Stimulated activated effector memory CD8-positive, alpha-beta T cell treated with anti-CD3 and anti-CD28 coated beads, Interleukin-12 subunit alpha, Interleukin-12 subunit beta, amount 100 ng/mL, for 72 hours (primary cell): Measurements from ENCODE around the gene HDLBP.

Experiments used
- ATAC-seq: fragments of 150-1000 bp; cut with Tn5 transposase; 2 replicates; pipeline ENCODE4 v1.10.0; 2021
- DNase-seq, 2 donors: peaks; one replicate each; pipeline ENCODE4 v3.0.0; 2021 to 2022; ENCODE audit warnings: low spot score in 2 of 2
- H3K27ac Mint-ChIP-seq: one replicate; pipeline ENCODE4 v1.8.0; 2022; ENCODE audit warnings: mild to moderate bottlenecking, mixed read lengths
- H3K36me3 Mint-ChIP-seq: one replicate; pipeline ENCODE4 v1.8.0; 2022; ENCODE audit warnings: mild to moderate bottlenecking, mixed read lengths
- H3K4me1 Mint-ChIP-seq: one replicate; pipeline ENCODE4 v1.8.0; 2022; ENCODE audit warnings: mixed read lengths
- H3K4me3 Mint-ChIP-seq: one replicate; pipeline ENCODE4 v1.8.0; 2022; ENCODE audit warnings: mild to moderate bottlenecking, mixed read lengths
- H3K9me3 Mint-ChIP-seq: one replicate; pipeline ENCODE4 v1.8.0; 2022; ENCODE audit warnings: mixed read lengths

The HDLBP gene, protein sequence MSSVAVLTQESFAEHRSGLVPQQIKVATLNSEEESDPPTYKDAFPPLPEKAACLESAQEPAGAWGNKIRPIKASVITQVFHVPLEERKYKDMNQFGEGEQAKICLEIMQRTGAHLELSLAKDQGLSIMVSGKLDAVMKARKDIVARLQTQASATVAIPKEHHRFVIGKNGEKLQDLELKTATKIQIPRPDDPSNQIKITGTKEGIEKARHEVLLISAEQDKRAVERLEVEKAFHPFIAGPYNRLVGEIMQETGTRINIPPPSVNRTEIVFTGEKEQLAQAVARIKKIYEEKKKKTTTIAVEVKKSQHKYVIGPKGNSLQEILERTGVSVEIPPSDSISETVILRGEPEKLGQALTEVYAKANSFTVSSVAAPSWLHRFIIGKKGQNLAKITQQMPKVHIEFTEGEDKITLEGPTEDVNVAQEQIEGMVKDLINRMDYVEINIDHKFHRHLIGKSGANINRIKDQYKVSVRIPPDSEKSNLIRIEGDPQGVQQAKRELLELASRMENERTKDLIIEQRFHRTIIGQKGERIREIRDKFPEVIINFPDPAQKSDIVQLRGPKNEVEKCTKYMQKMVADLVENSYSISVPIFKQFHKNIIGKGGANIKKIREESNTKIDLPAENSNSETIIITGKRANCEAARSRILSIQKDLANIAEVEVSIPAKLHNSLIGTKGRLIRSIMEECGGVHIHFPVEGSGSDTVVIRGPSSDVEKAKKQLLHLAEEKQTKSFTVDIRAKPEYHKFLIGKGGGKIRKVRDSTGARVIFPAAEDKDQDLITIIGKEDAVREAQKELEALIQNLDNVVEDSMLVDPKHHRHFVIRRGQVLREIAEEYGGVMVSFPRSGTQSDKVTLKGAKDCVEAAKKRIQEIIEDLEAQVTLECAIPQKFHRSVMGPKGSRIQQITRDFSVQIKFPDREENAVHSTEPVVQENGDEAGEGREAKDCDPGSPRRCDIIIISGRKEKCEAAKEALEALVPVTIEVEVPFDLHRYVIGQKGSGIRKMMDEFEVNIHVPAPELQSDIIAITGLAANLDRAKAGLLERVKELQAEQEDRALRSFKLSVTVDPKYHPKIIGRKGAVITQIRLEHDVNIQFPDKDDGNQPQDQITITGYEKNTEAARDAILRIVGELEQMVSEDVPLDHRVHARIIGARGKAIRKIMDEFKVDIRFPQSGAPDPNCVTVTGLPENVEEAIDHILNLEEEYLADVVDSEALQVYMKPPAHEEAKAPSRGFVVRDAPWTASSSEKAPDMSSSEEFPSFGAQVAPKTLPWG (N-terminal part only)

DNA sequence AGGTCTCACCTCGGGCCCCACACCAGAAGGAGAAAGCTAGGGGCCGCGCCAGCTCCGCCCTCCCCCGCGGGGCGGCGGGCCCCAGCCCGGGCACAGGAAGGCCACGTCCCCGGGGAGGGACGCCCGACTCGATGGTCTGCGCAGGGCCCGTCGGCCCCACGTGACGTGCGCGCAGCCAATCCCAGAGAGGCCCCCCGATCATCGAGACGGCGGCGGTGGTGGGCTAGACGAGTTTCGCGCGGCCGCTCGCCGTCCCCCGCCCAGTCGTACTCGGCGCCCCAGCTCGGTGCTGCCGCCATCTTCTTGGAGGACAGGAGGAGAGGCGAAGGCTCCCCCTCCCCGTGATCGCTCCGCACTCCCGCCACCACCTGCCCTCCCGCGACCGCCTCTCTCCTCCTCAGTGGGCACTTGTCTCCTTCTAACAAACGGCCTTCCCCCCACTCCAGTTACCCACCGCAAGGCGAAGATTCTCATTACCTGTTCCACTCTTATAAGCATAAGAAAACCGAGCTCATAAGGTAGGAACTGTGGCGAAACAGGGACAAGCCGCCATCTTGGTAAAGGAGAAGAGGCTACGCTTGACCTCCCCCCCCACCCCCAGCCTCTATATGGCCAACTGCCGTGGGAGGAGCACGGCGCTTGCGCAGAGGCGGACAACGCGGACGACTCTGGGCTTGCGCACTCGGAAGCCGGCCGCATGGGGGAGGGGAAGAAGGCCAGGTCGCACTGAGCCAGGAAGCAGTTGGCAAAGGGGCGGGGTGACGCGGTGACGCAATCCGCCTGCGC is at the start of gene HDLBP:
Gene HDLBP, minus strand, starts transcription at position 580 of the 786 bp plus-strand sequence. CDS start 48,803 bp downstream, outside the sequence.
- Mint-ChIP-seq H3K36me3 (peaks cover 54% of the 10 kb centered on the region), H3K27ac (peak within 1 kb of the TSS; percentile 100), H3K9me3 (no peaks in the 10 kb centered on the region), H3K4me3 (peak within 1 kb of the TSS; percentile 95), H3K4me1 (peaks cover 64% of the 10 kb centered on the region)
- peak; percentile 99 to 100 for DNase-seq
- ATAC-seq, result peak; percentile 88

- Mint-ChIP-seq H3K27ac (no peak overlapping the region), H3K4me3 (no peak overlapping the region), H3K36me3 (peaks cover 6% of the 10 kb centered on the region), H3K4me1 (peaks cover 22% of the 10 kb centered on the region), H3K9me3 (no peaks in the 10 kb centered on the region)
- DNase-seq, result no peak
- no peak for ATAC-seq
These were observed 49.3 kb upstream of the HDLBP start for GRCh38 chr2:241364781-241365180.

DNA sequence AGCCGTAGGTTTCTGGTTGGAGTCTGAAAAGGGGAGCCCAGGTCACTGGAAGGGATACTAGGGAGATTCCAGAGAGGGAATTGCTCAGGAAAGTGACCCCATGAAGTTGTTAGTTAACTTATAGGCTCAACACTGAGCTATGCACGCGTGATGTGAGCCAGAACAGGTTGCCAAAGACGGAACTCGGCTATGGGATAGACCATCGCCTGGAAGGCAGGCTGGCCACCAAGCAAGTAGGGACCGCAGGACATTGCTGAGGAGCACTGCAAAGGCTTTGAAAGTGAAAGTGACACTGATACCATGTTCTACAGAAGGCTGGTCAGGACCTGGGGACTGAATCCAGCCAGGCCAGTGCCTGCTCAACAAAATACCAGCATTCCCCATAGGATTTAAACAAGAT is 48.0 kb upstream of the HDLBP start:
- no peak for DNase-seq
- peaks cover 6% of the 10 kb centered on the region for H3K36me3 Mint-ChIP-seq
- H3K4me1 Mint-ChIP-seq, result peaks cover 32% of the 10 kb centered on the region
- H3K9me3 Mint-ChIP-seq, result no peaks in the 10 kb centered on the region
- H3K4me3 Mint-ChIP-seq, result no peak overlapping the region
- no peak for ATAC-seq
- no peak overlapping the region for H3K27ac Mint-ChIP-seq

DNA sequence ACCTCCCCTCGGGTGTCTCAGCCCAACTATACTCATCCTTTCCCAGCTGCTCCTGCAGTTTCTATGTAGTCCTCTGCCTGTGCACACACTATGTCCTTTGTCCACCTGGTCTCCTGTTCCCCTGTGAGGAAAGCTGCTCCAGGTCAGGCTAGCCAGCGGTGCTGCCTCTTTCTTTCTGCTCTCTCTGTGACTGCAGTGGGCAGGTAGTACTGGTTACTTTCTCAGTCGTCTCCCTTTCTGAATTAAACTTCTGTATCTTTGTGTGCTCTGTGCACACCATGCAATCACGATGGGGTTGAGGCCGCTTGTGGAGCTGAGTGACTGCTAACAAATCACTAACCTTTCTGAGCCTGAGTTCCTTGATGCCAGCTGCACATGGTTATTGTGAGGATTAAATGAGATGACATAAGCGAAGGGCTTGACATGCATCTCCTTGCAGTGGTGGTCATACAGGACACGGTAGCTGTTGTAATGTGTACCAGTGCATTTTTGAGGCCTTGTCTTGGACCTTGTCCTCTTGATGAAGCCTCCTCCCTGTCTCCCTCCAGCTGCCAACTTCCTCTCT is 44.1 kb upstream of the HDLBP start:
- DNase-seq, result no peak
- Mint-ChIP-seq H3K27ac (no peak overlapping the region), H3K4me3 (no peak overlapping the region), H3K4me1 (peaks cover 42% of the 10 kb centered on the region), H3K9me3 (no peaks in the 10 kb centered on the region), H3K36me3 (peaks cover 7% of the 10 kb centered on the region)
- ATAC-seq, result no peak

GRCh38 chr2:241358470-241358869 is 43.0 kb upstream of the HDLBP start:
- Mint-ChIP-seq H3K27ac (peak overlapping the region; percentile 20), H3K4me1 (peaks cover 43% of the 10 kb centered on the region), H3K36me3 (peaks cover 18% of the 10 kb centered on the region), H3K4me3 (peak overlapping the region; percentile 7), H3K9me3 (no peaks in the 10 kb centered on the region)
- ATAC-seq (peak; percentile 2), DNase-seq (no peak)

DNA sequence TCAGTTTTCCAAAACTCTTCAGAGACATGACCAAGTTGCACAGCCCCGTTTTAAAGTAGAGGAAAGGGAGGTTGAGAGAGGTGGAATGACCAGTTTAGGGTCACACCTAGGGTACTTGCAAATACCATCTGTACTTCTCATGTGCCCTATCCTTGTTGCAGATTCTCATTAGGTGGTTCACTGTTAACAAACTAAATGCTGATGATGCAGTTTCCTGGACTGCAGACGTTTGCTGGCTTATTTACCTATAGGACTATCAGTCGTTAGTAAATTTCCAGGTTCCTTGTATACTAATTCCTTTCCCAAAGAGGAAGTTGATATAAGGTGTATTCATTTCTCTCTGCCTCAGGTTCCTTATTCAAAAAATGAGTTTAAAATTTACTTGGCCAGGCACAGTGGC is 42.1 kb upstream of the HDLBP start:
- no peaks in the 10 kb centered on the region for H3K9me3 Mint-ChIP-seq
- no peak overlapping the region for H3K27ac Mint-ChIP-seq
- no peak for ATAC-seq
- no peak for DNase-seq
- H3K36me3 Mint-ChIP-seq, result peaks cover 27% of the 10 kb centered on the region
- peaks cover 49% of the 10 kb centered on the region for H3K4me1 Mint-ChIP-seq
- H3K4me3 Mint-ChIP-seq, result peak overlapping the region; percentile 69

- peak overlapping the region; percentile 40 for H3K27ac Mint-ChIP-seq
- ATAC-seq, result no peak
- H3K36me3 Mint-ChIP-seq, result peaks cover 34% of the 10 kb centered on the region
- no peak for DNase-seq
- H3K4me1 Mint-ChIP-seq, result peaks cover 49% of the 10 kb centered on the region
- peak overlapping the region; percentile 69 for H3K4me3 Mint-ChIP-seq
- H3K9me3 Mint-ChIP-seq, result no peaks in the 10 kb centered on the region
These were observed 41.4 kb upstream of the HDLBP start for GRCh38 chr2:241356871-241357260.

GRCh38 chr2:241355983-241356870 is 40.8 kb upstream of the HDLBP start, which contains the start of gene FARP2:
Gene FARP2, plus strand, starts transcription at chr2:241356285. Its CDS starts 16,823 bp downstream, at chr2:241373108.
- DNase-seq, result peak; percentile 92 to 96
- Mint-ChIP-seq H3K9me3 (no peaks in the 10 kb centered on the region), H3K4me1 (peaks cover 45% of the 10 kb centered on the region), H3K36me3 (peaks cover 40% of the 10 kb centered on the region), H3K27ac (peak within 1 kb of the TSS; percentile 40), H3K4me3 (peak within 1 kb of the TSS; percentile 69)
- ATAC-seq, result peak; percentile 92

- Mint-ChIP-seq H3K36me3 (peaks cover 53% of the 10 kb centered on the region), H3K9me3 (no peaks in the 10 kb centered on the region), H3K4me1 (peaks cover 36% of the 10 kb centered on the region), H3K27ac (peak overlapping the region; percentile 61), H3K4me3 (no peak overlapping the region)
- ATAC-seq (no peak), DNase-seq (peak; percentile 26 to 81)
These were observed 39.5 kb upstream of the HDLBP start for GRCh38 chr2:241354668-241355658.

GRCh38 chr2:241352227-241352626 is 36.8 kb upstream of the HDLBP start:
- no peak for DNase-seq
- Mint-ChIP-seq H3K27ac (no peak overlapping the region), H3K4me3 (no peak overlapping the region), H3K36me3 (peaks cover 80% of the 10 kb centered on the region), H3K4me1 (peaks cover 17% of the 10 kb centered on the region), H3K9me3 (no peaks in the 10 kb centered on the region)
- ATAC-seq, result no peak

- Mint-ChIP-seq H3K36me3 (peaks cover 86% of the 10 kb centered on the region), H3K4me1 (peaks cover 12% of the 10 kb centered on the region), H3K4me3 (no peak overlapping the region), H3K9me3 (no peaks in the 10 kb centered on the region), H3K27ac (no peak overlapping the region)
- no peak for DNase-seq
- ATAC-seq, result no peak
These were observed 36.2 kb upstream of the HDLBP start for GRCh38 chr2:241351640-241352031.

- peak overlapping the region; percentile 77 for H3K27ac Mint-ChIP-seq
- no peak overlapping the region for H3K4me3 Mint-ChIP-seq
- H3K9me3 Mint-ChIP-seq, result no peaks in the 10 kb centered on the region
- peaks cover 12% of the 10 kb centered on the region for H3K4me1 Mint-ChIP-seq
- peaks cover 92% of the 10 kb centered on the region for H3K36me3 Mint-ChIP-seq
- no peak for ATAC-seq
- no peak for DNase-seq
These were observed 35.6 kb upstream of the HDLBP start for GRCh38 chr2:241350878-241351639.
